Prostate gland (tissue), 2 donors: ENCODE measurements around the gene ZNF789. TPM values are rescaled to one million over a fixed set of nuclear protein-coding genes. Genes with fewer than 3 reads are reported as not detected.

ENCODE experiments used
- total RNA-seq, 2 donors: library from RNA; depleted of rRNA; stranded (reverse); fragments of >200 nt; gene quantifications; one replicate each; pipeline ENCODE4 v1.1.0, GENCODE V29; 2016

Gene ZNF789
- total RNA-seq, 2 donors from 2014 or later = 20.6 to 25.2 TPM

Other genes starting within 250 kb of the ZNF789 start
- gene MYH16, start 200.1 kb upstream of the ZNF789 start, total RNA-seq = under 1 TPM in 1 of 2 donors, not detected in 1; 0.97 TPM
- 100 to 1,000 TPM; 119 to 136 TPM for gene ARPC1A, start 147.0 kb upstream of the ZNF789 start, total RNA-seq
- gene ARPC1B, start 98.2 kb upstream of the ZNF789 start, total RNA-seq = 10 to 100 TPM; 85.4 to 86.5 TPM
- 100 to 1,000 TPM in 1 of 2 donors, 10 to 100 TPM in 1; 98.6 to 103 TPM for gene PDAP1, start 64.3 kb upstream of the ZNF789 start, total RNA-seq
- gene BUD31, start 63.9 kb upstream of the ZNF789 start, total RNA-seq = 10 to 100 TPM; 73.8 to 78.3 TPM
- 10 to 100 TPM in 1 of 2 donors, 1 to 10 TPM in 1; 9.1 to 11.8 TPM for gene PTCD1, start 34.1 kb upstream of the ZNF789 start, total RNA-seq
- gene CPSF4, start 33.9 kb upstream of the ZNF789 start, total RNA-seq = 10 to 100 TPM; 40.4 to 97.4 TPM
- gene ATP5MF, start 6.7 kb upstream of the ZNF789 start, total RNA-seq = 100 to 1,000 TPM; 797 to 850 TPM
- gene ZNF394, start 27.4 kb downstream of the ZNF789 start, total RNA-seq = 10 to 100 TPM; 37.4 to 37.8 TPM
- 10 to 100 TPM in 1 of 2 donors, 1 to 10 TPM in 1; 7.8 to 13.2 TPM for gene ZKSCAN5, start 31.8 kb downstream of the ZNF789 start, total RNA-seq
- gene FAM200A, start 79.2 kb downstream of the ZNF789 start, total RNA-seq = 10 to 100 TPM in 1 of 2 donors, 1 to 10 TPM in 1; 5.5 to 11.2 TPM
- 100 to 1,000 TPM in 1 of 2 donors, 10 to 100 TPM in 1; 79.7 to 112 TPM for gene ZNF655, start 85.8 kb downstream of the ZNF789 start, total RNA-seq
- 10 to 100 TPM in 1 of 2 donors, not detected in 1; 23.5 TPM for gene TMEM225B, start 125.4 kb downstream of the ZNF789 start, total RNA-seq
- 10 to 100 TPM; 20.1 to 28.0 TPM for gene ZSCAN25, start 144.1 kb downstream of the ZNF789 start, total RNA-seq
- 10 to 100 TPM; 80.5 to 88.9 TPM for gene CYP3A5, start 207.1 kb downstream of the ZNF789 start, total RNA-seq